Measurements from ENCODE around the gene PGAM2. TPM values are rescaled to one million over a fixed set of nuclear protein-coding genes. Genes with fewer than 3 reads are reported as not detected.

PGAM2 gene
- total RNA-seq, 1 donor from 2014 or later: not detected

DNA sequence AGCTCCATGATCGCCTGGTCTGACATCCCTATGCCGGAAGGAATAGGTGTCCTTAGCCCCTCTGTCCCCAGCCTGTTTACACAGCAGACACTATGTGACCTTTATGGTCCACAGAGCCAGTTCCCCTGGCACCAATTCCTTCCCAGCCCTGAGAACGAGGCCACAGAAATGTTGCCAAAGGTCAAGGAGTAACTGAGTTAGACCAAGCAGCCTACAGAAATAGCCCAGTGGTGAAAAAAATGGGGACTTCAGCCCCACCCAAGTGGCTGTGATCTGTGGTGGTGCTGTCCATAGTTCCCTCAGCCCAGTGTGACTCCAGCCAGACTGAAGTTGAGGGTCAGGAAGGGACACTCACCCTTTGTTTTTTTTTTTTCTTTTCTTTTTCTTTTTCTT lies 2.5 kb downstream of the PGAM2 start:
- Histone ChIP-seq H3K27me3 (no peaks in the 10 kb centered on the region), H3K27ac (no peak overlapping the region), H3K36me3 (peaks cover 6 to 40% of the 10 kb centered on the region in 2 donors), H3K9me3 (no peaks in the 10 kb centered on the region), H3K4me1 (peaks cover 23% of the 10 kb centered on the region), H3K4me3 (no peak overlapping the region)
- TF ChIP-seq POLR2A (IDR thresholded peaks at IDR 0.05) (no peak), POLR2AphosphoS5 (IDR thresholded peaks at IDR 0.05; ENCODE audit: insufficient read depth in 1 of 2, low read depth in 1 of 2) (no peak)
- TF ChIP-seq, protein P1, sequence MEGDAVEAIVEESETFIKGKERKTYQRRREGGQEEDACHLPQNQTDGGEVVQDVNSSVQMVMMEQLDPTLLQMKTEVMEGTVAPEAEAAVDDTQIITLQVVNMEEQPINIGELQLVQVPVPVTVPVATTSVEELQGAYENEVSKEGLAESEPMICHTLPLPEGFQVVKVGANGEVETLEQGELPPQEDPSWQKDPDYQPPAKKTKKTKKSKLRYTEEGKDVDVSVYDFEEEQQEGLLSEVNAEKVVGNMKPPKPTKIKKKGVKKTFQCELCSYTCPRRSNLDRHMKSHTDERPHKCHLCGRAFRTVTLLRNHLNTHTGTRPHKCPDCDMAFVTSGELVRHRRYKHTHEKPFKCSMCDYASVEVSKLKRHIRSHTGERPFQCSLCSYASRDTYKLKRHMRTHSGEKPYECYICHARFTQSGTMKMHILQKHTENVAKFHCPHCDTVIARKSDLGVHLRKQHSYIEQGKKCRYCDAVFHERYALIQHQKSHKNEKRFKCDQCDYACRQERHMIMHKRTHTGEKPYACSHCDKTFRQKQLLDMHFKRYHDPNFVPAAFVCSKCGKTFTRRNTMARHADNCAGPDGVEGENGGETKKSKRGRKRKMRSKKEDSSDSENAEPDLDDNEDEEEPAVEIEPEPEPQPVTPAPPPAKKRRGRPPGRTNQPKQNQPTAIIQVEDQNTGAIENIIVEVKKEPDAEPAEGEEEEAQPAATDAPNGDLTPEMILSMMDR (IDR thresholded peaks at IDR 0.05): no peak
- DNase-seq (ENCODE audit: extremely low spot score in 2 of 2): no peak
- intact Hi-C loops (cut with DNase I): no loop called here

DNA sequence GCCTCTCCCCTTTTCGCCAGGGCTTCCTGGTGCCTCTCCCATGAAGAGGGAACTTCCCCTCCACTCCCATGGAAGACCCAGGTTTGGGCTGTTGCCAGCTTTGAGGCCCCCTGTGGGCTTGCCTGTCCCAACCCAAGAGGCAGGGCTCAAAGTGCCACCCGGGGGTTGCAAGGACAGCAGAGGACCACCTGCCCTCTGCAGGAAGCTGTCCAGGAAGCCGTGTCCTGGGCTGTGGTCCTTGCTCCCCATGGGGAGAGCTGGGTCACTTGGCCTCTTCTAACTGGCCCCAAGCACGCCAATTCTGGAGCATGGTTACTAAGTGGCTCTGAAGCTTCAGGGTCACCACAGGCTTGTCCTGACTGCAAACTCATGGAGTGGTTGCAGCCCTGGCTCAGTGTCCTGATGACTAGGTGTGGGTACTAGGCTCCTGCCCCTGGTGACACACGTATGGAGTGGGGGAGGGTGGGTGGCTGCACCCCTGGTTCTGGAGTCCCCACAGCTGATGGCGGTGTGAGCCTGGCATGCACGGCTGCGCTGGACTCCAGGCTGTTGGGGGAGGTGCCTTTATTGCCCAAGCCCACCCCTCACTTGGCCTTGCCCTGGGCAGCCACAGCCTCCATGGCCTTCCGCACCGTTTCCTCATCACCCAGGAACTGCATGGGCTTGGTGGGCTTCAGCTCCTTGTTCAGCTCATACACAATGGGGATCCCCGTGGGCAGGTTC lies 3.0 kb downstream of the PGAM2 start:
- Histone ChIP-seq H3K4me3 (no peak overlapping the region), H3K27me3 (no peaks in the 10 kb centered on the region), H3K4me1 (peaks cover 23% of the 10 kb centered on the region), H3K27ac (no peak overlapping the region), H3K36me3 (peaks cover 6 to 45% of the 10 kb centered on the region in 2 donors), H3K9me3 (no peaks in the 10 kb centered on the region)
- TF ChIP-seq, protein P1 (IDR thresholded peaks at IDR 0.05): no peak
- no peak for TF ChIP-seq POLR2A (IDR thresholded peaks at IDR 0.05)
- TF ChIP-seq POLR2AphosphoS5 (IDR thresholded peaks at IDR 0.05; ENCODE audit: insufficient read depth in 1 of 2, low read depth in 1 of 2): no peak
- DNase-seq (ENCODE audit: extremely low spot score in 2 of 2): no peak
- intact Hi-C loops (cut with DNase I): no loop called here

DNA sequence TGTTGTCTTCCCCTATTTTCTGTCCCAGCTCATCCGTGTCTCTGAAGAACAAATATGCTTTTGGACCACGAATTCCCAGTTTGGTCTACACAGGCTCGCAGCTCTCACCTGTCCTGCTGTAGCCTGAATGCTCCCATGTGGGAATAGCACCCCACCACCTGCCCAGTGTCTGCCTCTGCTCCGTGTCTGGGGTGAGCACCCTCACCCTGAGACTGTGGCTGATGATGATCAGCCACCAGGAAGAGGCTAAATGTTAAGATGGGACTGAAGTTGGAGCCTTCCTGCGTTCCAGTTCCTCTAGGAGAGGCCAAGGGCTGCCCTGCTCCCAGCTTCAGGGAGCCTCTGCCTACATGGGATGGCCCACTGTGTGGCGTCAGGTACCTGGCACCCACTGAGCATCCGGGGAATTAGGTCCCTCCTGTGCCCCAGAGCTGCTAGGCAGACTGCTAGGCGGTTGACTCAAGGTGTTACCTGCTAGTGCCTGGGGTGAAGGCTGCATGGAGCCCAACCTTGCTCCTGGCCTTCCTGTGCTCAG lies 3.7 kb downstream of the PGAM2 start:
- no peaks in the 10 kb centered on the region for H3K9me3 ChIP-seq
- DNase-seq (ENCODE audit: extremely low spot score in 2 of 2): no peak
- H3K27me3 ChIP-seq: no peaks in the 10 kb centered on the region
- no peak overlapping the region for H3K4me3 ChIP-seq
- H3K27ac ChIP-seq: no peak overlapping the region
- TF ChIP-seq, protein P1 (IDR thresholded peaks at IDR 0.05): no peak
- TF ChIP-seq POLR2A (IDR thresholded peaks at IDR 0.05): no peak
- TF ChIP-seq POLR2AphosphoS5 (IDR thresholded peaks at IDR 0.05; ENCODE audit: insufficient read depth in 1 of 2, low read depth in 1 of 2): no peak
- H3K36me3 ChIP-seq: peaks cover 6 to 51% of the 10 kb centered on the region in 2 donors
- peaks cover 23% of the 10 kb centered on the region for H3K4me1 ChIP-seq
- intact Hi-C loops (cut with DNase I): no loop called here

DNA sequence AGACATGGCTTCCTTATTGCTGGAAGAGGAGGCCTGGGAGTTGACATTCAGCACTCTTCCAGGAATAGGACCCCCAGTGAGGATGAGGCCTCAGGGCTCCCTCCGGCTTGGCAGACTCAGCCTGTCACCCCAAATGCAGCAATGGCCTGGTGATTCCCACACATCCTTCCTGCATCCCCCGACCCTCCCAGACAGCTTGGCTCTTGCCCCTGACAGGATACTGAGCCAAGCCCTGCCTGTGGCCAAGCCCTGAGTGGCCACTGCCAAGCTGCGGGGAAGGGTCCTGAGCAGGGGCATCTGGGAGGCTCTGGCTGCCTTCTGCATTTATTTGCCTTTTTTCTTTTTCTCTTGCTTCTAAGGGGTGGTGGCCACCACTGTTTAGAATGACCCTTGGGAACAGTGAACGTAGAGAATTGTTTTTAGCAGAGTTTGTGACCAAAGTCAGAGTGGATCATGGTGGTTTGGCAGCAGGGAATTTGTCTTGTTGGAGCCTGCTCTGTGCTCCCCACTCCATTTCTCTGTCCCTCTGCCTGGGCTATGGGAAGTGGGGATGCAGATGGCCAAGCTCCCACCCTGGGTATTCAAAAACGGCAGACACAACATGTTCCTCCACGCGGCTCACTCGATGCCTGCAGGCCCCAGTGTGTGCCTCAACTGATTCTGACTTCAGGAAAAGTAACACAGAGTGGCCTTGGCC lies 4.3 kb downstream of the PGAM2 start:
- Histone ChIP-seq H3K9me3 (no peaks in the 10 kb centered on the region), H3K4me1 (peaks cover 23% of the 10 kb centered on the region), H3K4me3 (no peak overlapping the region), H3K36me3 (peaks cover 6 to 58% of the 10 kb centered on the region in 2 donors), H3K27me3 (no peaks in the 10 kb centered on the region), H3K27ac (no peak overlapping the region)
- intact Hi-C loops (cut with DNase I): no loop called here
- TF ChIP-seq, protein P1 (IDR thresholded peaks at IDR 0.05): no peak
- no peak for TF ChIP-seq POLR2AphosphoS5 (IDR thresholded peaks at IDR 0.05; ENCODE audit: insufficient read depth in 1 of 2, low read depth in 1 of 2)
- no peak for TF ChIP-seq POLR2A (IDR thresholded peaks at IDR 0.05)
- DNase-seq (ENCODE audit: extremely low spot score in 2 of 2): no peak
